WI38 (cell line): ENCODE measurements around the gene IGSF9B.

Experiments
- H3K4me3 ChIP-seq: 2 replicates; pipeline ENCODE4 v1.5.1; 2011; ENCODE audit warnings: low read depth, mild to moderate bottlenecking, control low read depth, low read length
- TF ChIP-seq, protein P1 (sequence below): IDR thresholded peaks from 2 replicates; pipeline ENCODE4 v1.5.1; 2012; ENCODE audit warnings: low read depth, mild to moderate bottlenecking, control low read depth, low read length

Gene IGSF9B

DNA sequence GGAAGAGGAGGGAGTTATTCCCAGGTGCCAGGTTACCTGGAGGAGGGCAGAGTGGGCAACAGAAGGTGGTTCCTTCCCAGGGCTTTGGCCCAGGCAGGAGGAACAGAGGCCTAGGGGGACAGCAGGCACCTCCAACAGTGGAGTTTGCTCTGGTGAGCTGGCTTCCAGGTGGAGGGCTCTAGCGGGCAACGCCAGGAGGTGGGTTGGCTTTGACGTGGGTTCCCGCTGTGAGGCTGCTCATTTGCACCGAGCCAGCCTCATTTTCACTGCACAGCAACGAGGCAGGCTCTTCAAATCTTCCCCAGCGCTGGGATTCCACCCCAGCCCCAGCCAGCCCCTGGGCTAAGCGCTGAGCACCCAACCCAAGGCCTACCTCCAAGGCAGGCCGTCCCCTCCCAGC is 8.1 kb downstream of the IGSF9B start:
- TF ChIP-seq, protein P1, sequence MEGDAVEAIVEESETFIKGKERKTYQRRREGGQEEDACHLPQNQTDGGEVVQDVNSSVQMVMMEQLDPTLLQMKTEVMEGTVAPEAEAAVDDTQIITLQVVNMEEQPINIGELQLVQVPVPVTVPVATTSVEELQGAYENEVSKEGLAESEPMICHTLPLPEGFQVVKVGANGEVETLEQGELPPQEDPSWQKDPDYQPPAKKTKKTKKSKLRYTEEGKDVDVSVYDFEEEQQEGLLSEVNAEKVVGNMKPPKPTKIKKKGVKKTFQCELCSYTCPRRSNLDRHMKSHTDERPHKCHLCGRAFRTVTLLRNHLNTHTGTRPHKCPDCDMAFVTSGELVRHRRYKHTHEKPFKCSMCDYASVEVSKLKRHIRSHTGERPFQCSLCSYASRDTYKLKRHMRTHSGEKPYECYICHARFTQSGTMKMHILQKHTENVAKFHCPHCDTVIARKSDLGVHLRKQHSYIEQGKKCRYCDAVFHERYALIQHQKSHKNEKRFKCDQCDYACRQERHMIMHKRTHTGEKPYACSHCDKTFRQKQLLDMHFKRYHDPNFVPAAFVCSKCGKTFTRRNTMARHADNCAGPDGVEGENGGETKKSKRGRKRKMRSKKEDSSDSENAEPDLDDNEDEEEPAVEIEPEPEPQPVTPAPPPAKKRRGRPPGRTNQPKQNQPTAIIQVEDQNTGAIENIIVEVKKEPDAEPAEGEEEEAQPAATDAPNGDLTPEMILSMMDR, result no peak

DNA sequence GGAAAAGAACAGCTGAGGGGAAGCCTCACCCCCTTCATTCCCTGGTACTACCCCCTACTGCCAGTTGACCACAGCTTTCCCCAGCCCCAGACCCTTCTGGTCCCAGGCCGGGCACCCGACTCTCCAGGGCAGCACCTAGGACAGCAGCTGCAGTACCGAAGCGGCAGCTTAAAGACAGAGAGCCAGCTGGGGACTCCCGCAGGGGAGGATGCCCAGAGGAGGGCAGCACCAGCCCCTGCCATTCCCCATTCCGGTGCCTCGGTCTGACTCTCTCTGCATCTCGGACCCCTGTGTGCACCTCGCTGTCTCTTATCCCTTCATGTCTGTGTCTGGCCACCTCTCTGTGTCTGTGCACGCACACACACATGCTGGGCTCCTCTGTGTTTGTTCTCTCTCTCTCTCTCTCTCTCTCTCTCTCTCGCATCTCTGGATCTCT is 9.4 kb downstream of the IGSF9B start:
- TF ChIP-seq, protein P1, result no peak
- H3K4me3 ChIP-seq, result no peak overlapping the region

More for the DNA sequence above, 8.1 kb downstream of the IGSF9B start:
- H3K4me3 ChIP-seq, result no peak overlapping the region

DNA sequence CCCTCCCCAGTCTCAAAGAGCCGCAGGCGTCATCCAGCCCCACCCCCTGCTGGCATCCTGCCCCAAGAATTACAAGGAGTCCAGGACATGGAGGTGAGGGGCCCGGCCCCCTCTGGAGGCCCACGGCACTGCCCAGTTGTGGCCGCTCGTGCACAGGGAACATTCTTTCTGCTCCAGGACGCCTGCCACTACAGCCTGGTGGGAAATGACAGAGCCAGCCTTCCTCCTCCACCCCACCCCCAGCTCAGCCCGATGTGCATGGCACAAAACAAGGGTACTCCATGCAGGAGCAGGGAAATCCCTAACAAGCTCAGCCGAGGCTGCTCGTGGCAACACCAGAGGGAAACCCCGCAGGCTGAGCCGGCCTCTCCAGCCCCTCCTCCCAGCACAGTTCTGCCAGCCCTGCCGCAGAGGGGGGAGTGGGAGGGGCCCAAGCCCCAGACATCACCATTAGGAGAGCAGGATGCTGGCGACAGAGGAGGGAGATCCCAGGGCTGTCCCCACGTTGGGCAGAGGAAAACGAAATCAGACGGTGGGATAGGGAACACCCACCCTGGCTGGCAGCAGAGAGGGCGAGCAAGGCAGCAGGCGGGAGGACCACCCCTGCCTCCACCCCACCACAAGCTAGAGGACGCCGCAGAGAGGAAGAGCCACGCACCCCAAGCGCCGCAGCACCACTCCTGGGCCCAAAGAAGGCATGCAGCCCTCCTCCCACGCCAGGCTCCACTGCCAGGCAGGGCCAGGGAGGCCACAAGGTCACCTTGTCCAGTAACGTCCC is 10.0 kb downstream of the IGSF9B start:
- TF ChIP-seq, protein P1, result no peak
- no peak overlapping the region for H3K4me3 ChIP-seq

DNA sequence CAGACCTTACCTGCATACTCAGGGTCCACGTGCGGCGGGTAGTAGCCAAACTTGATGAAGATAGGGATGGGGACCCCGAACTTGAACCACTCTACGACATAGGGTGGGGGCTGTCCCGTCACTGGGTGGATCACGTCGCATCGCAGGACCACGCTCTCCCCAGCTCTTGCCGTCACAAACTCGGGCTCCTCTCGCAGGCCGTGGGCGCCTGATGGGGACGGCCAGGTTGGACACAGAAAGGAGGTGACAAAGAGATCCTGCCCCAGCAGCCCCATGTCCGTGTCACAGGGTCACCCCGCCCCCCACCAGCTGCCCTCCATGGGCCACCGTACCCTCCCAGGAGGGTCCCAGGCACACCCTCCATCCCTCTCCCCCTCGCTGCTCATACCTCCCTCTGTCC is 10.7 kb downstream of the IGSF9B start:
- TF ChIP-seq, protein P1, result no peak
- H3K4me3 ChIP-seq, result no peak overlapping the region

DNA sequence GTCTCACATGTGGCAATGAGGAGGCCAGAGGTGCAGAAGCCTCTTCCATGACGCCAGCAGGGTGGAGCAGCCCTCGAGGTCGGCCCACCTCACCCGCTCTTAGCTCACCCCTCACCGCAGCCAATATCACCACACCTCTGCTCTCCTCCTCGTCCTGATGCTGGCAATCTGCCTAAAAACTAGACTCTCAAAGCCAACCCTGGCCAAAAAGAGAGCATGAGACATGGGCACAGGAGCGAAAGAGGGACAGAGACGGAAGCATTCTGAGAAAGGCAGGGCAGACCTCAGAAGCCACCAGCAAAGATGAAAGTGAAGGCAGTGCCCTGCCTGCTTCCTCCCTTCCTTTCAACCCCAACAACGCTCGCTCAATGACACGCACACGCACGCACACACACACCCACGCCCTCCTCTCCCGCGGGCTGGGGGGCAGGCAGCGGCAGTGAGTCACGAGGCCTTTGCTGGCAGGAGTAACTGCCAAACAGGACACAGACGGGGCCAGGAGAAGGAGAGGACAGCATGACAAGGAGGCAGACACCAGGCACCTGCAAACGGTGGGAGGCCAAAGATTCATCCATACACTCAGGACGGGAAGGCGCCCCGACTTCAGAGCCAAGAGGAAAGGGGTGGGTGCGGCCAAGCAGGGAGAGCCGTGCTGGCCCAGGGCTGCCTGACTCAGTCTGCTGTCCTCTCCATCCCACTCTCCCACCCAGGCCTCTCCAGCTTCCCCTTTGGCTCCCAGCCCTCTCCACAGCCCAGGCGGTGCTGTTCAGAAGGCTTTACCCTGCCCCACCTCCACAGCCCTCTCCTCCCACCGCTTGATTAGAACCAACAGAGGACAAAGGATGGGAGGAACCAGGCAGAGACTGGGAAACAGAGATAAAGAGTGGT is 11.4 kb downstream of the IGSF9B start:
- TF ChIP-seq, protein P1, result no peak
- no peak overlapping the region for H3K4me3 ChIP-seq

DNA sequence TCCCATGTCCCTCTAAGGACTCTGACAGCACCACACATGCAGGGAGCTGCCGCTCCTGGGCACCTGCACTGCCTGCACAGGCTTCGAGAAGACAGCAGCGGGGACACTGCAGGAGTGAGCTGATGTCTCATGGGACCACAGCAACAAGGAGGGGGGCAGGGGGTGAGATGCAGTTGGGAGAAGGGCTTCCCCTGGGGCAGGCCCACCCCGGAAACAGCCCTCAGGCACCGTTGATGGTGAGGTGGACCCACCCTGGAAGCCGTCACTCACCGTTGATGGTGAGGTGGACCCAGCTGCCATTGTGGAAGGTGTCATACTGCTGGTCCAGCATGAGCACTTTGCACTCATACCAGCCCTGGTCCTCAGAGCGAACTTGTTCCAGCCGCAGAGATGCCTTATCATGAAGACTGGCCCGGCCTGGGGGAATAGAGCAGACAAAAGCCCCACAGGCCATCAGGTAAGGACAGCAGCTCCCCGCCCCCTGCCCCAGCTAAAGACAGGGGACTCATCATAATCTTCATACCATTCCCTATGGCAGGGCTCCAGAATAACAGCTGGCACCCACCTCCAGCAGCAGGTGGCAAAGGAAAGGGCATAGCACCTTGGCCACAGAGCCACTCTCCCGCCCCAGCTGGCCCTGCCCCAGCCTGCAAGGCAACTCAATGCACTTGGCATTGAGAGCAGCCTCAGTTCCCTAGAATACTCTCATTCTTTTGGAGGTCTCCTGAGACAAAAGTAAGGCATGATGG is 12.6 kb downstream of the IGSF9B start:
- H3K4me3 ChIP-seq, result no peak overlapping the region
- TF ChIP-seq, protein P1, result no peak
